Suprapubic skin (tissue), 3 donors: Measurements from ENCODE around the gene SHROOM3.

ENCODE experiments used
- POLR2A ChIP-seq, 2 donors: fragments of 450-650 bp; IDR thresholded peaks; one replicate each; pipeline ENCODE4 v1.6.1; 2017; ENCODE audit warnings: antibody characterized with exemption in 2 of 2, mild to moderate bottlenecking in 2 of 2, moderate library complexity in 2 of 2
- TF ChIP-seq, protein P1 (sequence below), 2 donors: fragments of 200-600 bp in 1 of 2; fragments of 450-650 bp in 1 of 2; sonication (generic) in 1 of 2; IDR thresholded peaks; one replicate each; pipeline ENCODE4 v1.5.1; 2016 to 2019; ENCODE audit warnings: antibody characterized with exemption in 2 of 2, mild to moderate bottlenecking in 1 of 2, moderate library complexity in 1 of 2

DNA sequence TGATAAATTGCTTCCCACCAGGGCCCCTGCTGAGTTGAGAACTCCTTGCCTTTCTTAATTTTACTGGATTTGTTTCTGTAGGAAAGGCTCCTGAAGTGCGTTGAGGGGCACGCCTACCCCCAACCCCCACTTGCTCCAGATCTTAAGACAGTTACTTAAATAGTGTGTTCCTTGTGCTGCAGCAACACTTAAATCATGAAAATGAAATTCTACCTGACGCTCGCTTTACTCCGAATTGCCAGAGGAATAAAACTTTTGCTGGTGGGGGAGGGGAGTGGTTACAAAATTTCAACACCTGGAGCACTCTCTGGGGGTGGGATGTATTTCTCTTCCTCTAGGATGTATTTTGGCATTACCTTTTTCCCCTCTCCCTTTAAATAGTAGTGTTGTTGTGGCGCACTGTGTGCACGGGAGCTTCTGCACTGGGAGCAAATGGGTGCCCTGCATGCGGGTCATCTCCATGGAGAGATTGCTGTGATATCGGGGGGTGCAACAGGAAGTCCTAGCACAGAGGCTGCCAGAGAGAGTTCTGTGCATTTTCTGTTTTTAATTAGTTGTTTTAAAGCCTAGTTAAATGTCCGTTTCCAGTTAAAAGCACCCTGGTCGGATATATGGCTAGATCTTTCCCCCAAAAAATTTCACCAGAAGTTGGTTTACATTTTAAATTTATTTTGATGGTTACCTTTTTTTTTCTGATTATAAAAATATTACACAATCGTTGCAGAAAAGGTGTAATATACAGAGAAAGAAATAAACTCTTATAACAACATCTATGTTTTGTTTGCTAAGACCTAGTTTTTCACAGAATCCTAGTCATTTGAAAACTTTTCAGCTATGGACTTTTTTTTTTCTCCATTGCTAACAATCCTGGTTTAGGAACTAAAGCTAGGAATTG, 255.2 kb downstream of the SHROOM3 start:
- no peak for TF ChIP-seq POLR2A (IDR thresholded peaks at IDR 0.05)
- TF ChIP-seq, protein P1, sequence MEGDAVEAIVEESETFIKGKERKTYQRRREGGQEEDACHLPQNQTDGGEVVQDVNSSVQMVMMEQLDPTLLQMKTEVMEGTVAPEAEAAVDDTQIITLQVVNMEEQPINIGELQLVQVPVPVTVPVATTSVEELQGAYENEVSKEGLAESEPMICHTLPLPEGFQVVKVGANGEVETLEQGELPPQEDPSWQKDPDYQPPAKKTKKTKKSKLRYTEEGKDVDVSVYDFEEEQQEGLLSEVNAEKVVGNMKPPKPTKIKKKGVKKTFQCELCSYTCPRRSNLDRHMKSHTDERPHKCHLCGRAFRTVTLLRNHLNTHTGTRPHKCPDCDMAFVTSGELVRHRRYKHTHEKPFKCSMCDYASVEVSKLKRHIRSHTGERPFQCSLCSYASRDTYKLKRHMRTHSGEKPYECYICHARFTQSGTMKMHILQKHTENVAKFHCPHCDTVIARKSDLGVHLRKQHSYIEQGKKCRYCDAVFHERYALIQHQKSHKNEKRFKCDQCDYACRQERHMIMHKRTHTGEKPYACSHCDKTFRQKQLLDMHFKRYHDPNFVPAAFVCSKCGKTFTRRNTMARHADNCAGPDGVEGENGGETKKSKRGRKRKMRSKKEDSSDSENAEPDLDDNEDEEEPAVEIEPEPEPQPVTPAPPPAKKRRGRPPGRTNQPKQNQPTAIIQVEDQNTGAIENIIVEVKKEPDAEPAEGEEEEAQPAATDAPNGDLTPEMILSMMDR (IDR thresholded peaks at IDR 0.05), result no peak
